ENCODE data around the gene BCKDHB.

BCKDHB gene

DNA sequence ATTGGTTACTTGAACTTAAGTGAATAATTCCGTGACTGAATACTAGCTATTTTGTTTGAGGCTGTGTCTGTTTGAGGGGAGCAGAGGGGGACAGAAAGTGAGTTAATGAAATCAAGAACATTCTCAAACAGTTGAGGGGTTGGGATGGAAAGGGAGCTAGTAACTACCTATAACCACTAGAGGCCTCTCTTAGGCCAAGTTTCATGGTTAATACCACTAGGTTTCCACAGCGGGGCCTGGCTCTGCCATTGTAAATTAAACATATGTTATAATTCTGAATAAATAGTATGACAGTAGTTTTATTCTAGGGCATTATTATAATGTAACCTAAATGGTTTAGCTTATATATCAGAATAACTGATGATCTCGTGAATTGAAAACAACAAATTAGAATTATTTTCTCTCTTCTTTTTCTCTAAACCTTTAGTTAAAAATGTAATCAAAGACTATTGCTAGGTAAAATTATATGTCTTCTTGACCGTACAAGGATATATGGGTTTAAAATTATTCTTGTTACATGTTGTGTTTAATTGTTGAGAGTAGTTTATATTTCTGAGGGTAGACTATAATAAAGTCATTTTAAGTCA, 108.1 kb downstream of the BCKDHB start:
- ATAC-seq (ENCODE audit: low read depth): peak; percentile 91
- no peak for DNase-seq (ENCODE audit: low spot score)
- Histone ChIP-seq H3K4me1 (ENCODE audit: insufficient read depth, poor library complexity, severe bottlenecking) (no peaks in the 10 kb centered on the region), H3K4me3 (ENCODE audit: severe bottlenecking) (no peak overlapping the region), H3K36me3 (ENCODE audit: low read depth) (no peaks in the 10 kb centered on the region), H3K9me3 (ENCODE audit: severe bottlenecking) (no peaks in the 10 kb centered on the region), H3K27ac (ENCODE audit: poor library complexity, severe bottlenecking) (no peak overlapping the region), H3K27me3 (ENCODE audit: insufficient read depth, poor library complexity, severe bottlenecking) (no peaks in the 10 kb centered on the region)
- TF ChIP-seq CTCF (IDR thresholded peaks at IDR 0.05; ENCODE audit: poor library complexity, severe bottlenecking): peak; percentile 87

- H3K27ac ChIP-seq (ENCODE audit: poor library complexity, severe bottlenecking): no peak overlapping the region
- no peaks in the 10 kb centered on the region for H3K9me3 ChIP-seq (ENCODE audit: severe bottlenecking)
- TF ChIP-seq CTCF (IDR thresholded peaks at IDR 0.05; ENCODE audit: poor library complexity, severe bottlenecking): no peak
- DNase-seq (ENCODE audit: low spot score) (no peak), ATAC-seq (ENCODE audit: low read depth) (no peak)
- no peak overlapping the region for H3K4me3 ChIP-seq (ENCODE audit: severe bottlenecking)
- no peaks in the 10 kb centered on the region for H3K27me3 ChIP-seq (ENCODE audit: insufficient read depth, poor library complexity, severe bottlenecking)
- no peaks in the 10 kb centered on the region for H3K36me3 ChIP-seq (ENCODE audit: low read depth)
- no peaks in the 10 kb centered on the region for H3K4me1 ChIP-seq (ENCODE audit: insufficient read depth, poor library complexity, severe bottlenecking)
Observed at GRCh38 chr6:80215063-80215462, 108.6 kb downstream of the BCKDHB start.

DNA sequence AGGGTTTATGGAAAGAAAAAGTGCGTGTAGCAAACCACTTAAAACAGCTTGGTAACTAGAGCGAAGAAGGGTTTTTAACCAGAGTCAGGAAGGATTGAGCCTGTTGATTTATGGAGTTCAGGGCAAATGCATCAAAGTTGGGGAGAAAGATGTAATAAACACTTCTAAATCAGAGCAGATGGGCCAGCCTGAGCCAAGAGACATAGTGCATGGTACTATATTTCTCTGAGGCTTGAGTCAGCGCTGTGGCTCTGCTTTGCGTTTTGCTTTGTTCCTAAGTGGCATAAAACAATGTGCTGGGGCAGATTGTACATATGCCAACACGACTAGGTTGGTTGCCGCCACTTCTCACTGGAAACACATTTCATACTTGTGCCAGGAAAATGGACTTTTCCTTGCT, 111.3 kb downstream of the BCKDHB start:
- no peak for TF ChIP-seq CTCF (IDR thresholded peaks at IDR 0.05; ENCODE audit: poor library complexity, severe bottlenecking)
- DNase-seq (ENCODE audit: low spot score): no peak
- no peaks in the 10 kb centered on the region for H3K36me3 ChIP-seq (ENCODE audit: low read depth)
- H3K27me3 ChIP-seq (ENCODE audit: insufficient read depth, poor library complexity, severe bottlenecking): no peaks in the 10 kb centered on the region
- H3K9me3 ChIP-seq (ENCODE audit: severe bottlenecking): no peaks in the 10 kb centered on the region
- no peaks in the 10 kb centered on the region for H3K4me1 ChIP-seq (ENCODE audit: insufficient read depth, poor library complexity, severe bottlenecking)
- no peak overlapping the region for H3K27ac ChIP-seq (ENCODE audit: poor library complexity, severe bottlenecking)
- no peak for ATAC-seq (ENCODE audit: low read depth)
- no peak overlapping the region for H3K4me3 ChIP-seq (ENCODE audit: severe bottlenecking)

DNA sequence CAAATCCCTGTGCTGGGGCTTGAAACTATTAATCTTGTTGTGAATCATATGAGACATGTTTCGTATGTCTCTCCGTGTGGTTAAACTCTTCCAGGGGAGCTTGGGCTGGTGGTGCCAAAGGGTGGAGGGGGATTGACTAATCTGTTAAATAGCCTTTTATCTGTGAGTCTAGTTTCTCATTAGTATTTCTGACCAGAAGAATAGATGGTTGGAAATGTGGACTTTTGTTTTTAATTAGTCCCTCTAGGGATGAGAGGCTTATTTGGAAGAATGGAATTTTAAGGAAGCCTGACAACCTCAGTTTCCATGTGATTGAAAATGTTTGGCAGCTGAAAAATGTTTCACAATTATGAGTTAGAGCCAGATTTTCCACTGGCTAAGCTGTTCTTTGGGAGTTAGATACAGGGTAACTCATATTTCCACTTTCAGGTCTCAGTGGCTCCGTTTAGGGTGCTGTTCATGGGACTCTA, 117.3 kb downstream of the BCKDHB start:
- DNase-seq (ENCODE audit: low spot score) (no peak), ATAC-seq (ENCODE audit: low read depth) (no peak)
- H3K4me1 ChIP-seq (ENCODE audit: insufficient read depth, poor library complexity, severe bottlenecking): no peaks in the 10 kb centered on the region
- no peaks in the 10 kb centered on the region for H3K27me3 ChIP-seq (ENCODE audit: insufficient read depth, poor library complexity, severe bottlenecking)
- no peak for TF ChIP-seq CTCF (IDR thresholded peaks at IDR 0.05; ENCODE audit: poor library complexity, severe bottlenecking)
- H3K9me3 ChIP-seq (ENCODE audit: severe bottlenecking): no peaks in the 10 kb centered on the region
- no peak overlapping the region for H3K27ac ChIP-seq (ENCODE audit: poor library complexity, severe bottlenecking)
- H3K4me3 ChIP-seq (ENCODE audit: severe bottlenecking): no peak overlapping the region
- H3K36me3 ChIP-seq (ENCODE audit: low read depth): no peaks in the 10 kb centered on the region

DNA sequence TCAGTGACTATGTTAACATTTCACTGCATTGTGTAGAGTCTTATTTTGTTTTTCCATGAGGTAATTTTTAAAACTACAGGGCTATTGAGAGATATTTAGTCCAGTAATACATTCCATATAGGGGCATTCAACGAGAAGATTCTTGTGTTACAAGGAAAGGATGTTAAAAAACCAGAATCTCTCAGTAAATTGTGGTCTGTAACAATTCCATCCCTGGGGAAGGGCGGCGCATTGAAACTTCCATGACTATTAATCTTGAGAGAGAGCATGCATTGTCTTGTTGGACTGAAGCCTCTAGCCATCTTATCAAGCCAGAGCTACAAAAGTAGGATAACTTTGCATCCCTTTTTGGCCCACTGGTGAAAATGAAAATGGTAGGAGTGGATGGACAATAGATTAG, 119.7 kb downstream of the BCKDHB start:
- Histone ChIP-seq H3K27me3 (ENCODE audit: insufficient read depth, poor library complexity, severe bottlenecking) (no peaks in the 10 kb centered on the region), H3K27ac (ENCODE audit: poor library complexity, severe bottlenecking) (no peak overlapping the region), H3K9me3 (ENCODE audit: severe bottlenecking) (no peaks in the 10 kb centered on the region), H3K36me3 (ENCODE audit: low read depth) (no peaks in the 10 kb centered on the region), H3K4me3 (ENCODE audit: severe bottlenecking) (no peak overlapping the region), H3K4me1 (ENCODE audit: insufficient read depth, poor library complexity, severe bottlenecking) (no peaks in the 10 kb centered on the region)
- no peak for TF ChIP-seq CTCF (IDR thresholded peaks at IDR 0.05; ENCODE audit: poor library complexity, severe bottlenecking)
- DNase-seq (ENCODE audit: low spot score) (no peak), ATAC-seq (ENCODE audit: low read depth) (no peak)
